Hippocampal formation (tissue), 2 donors: ENCODE data around the gene BMP5.

ENCODE experiments used
- DNase-seq, 2 donors: peaks; one replicate each; lab custom pipeline; 2025; lab: John Stamatoyannopoulos, UW

The BMP5 gene

GRCh38 chr6:55708711-55709110 lies 166.7 kb downstream of the BMP5 start:
- no peak for DNase-seq

GRCh38 chr6:55705451-55706440 lies 169.6 kb downstream of the BMP5 start:
- peak in 1 of 2 donors; percentile 19 for DNase-seq

GRCh38 chr6:55704421-55704820 lies 171.0 kb downstream of the BMP5 start:
- DNase-seq, result no peak
